NOMO-1 treated with dmso at 0.1 percent for 144 hours (cell line): ENCODE data around the gene SLC66A1.

Experiments used
- DNase-seq: peaks from one replicate; lab custom pipeline; 2025; ENCODE audit not compliant: unreplicated experiment; lab: John Stamatoyannopoulos, UW

The SLC66A1 gene

DNA sequence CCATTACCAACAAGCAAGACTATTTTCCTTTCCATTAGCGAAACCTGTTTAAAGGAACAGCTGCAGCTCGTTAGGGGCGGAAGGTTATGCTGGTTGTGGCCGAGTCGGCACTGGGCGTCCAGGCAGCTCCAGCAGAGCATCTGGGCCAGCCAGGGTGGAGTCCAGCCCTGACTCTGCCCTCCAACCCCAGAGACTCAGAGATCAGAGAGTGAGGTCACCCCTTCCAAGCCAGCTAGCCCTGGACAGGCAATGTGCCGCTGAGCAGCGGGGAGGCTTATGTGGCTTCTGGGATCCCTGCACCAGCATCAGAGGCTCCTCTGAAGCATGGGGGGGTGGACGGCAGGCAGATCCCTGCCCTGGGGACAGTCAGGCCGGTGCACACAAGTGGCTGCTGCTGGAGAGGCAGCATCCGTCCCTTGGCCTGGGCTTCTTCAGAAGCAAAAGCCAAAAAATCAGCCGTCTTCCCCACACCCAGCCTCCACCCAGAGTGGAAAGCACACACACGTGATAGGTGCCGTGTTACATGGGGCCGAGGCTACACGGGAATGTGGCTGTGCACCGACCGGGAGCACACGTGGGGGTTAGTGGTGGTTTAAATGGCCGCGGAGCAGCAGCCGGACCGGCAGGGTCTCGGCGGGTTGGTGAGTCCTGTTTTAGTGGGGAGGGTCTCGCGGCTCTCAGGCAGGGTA, 30.1 kb downstream of the SLC66A1 start:
- DNase-seq: no peak

DNA sequence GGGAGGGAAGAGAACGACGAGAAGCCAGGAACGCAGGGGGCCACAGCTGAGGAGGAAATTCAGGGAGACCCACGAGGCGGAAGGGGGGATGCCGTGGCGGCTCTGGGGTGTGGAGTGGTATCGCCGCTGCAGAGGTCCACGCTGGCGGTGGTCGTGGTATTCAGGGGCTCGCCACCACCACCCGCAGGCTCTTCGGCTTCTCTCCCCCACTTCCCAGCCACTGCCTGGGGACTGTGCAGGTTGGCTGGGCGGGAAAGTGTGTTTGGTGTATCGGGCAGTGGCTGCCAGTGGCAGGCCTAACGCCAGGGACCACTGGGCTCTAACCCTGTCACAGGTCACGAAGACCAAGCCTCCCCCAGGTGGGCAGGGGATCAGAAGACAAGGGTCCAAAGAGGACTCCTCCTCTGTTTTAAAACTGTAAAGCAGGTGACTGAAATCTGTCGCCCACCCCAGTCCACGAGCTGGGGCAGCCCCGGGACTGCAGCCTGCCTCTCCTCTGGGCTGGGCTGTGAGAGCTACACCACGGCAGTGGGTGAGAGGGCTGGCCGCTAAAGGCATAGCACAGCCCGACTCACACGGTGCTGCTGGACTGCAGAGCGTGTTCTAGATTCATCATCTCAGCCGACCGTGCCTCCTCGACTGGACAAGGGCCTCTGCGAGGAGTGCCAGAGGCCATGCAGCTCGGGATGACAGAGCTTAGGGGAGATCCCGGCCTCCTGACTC, 30.9 kb downstream of the SLC66A1 start:
- DNase-seq: no peak

DNA sequence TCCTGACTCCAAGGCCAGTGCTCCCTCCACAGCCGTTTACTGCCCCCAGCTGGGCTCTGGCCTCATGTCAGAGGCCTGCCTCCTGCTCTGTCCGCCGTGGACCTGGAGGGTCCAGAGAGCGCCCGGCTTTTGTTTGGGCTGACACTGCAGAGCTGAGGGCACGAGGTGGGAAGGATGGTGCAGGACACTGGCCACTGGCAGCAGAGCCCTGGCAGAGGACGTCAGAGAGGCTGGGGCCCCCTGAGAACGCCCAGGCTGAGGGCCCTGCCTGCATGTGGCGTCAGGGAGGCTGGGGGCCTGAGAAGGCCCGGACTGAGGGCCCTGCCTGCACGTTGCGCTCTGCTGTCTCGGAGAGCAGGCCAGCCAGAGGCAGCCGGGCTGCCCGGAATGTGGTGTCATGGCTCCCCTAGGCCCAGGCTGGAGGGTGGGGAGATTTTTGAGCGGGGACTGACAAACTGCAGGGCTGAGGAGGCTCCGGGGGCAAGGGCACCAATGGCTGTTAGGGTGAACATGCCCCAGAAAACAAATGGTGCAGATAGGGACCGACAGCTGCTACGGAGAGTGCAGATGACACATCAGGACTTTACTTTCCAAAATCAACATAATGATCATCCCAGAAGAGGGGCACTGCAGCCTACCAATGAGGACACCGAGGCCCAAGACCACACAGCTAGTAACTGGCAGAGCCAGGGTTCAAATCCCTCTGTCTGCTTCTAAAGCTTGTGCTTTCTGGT, 31.7 kb downstream of the SLC66A1 start:
- no peak for DNase-seq

- no peak for DNase-seq
Measured at GRCh38 chr1:19344372-19344810, 32.3 kb downstream of the SLC66A1 start.

DNA sequence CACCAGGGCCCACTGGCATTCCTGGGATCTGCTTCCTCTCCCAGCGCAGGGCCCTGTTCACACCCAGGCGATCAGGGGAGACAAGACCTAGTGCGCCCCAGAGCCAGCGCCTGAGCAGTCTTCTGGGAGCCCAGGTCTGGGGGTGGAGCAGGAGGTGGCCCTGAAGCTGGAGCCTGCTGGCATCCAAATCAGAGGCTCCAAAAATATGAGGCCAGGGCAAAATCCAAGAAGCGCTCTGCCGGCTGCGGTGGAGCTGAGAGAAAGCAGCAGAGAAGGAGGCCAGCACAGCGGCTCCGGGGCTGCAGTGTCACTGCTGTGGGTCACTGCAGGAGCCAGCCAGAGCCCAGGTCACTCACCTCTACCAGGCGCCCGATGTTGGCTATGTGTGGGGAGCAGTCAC, 32.7 kb downstream of the SLC66A1 start:
- no peak for DNase-seq

DNA sequence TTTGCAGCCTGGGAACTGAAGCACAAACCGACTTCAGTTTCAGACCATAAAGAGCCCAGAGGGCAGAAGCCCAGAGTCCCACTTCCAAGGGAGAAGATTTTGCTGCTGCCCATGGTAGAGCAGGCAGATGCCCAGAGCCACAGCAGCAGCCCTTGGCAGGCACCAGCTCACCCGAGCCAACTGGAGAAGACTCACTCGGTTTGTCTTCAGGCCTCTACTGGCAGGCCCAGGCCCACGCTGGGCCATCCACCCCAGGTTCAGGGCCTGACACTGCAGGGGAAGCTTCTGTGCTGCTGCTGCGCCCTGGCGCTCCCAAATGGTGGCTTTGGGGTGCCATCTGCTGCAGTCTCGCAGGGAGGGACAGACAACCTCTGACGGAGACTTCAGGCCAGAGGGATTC, 33.3 kb downstream of the SLC66A1 start:
- no peak for DNase-seq

DNA sequence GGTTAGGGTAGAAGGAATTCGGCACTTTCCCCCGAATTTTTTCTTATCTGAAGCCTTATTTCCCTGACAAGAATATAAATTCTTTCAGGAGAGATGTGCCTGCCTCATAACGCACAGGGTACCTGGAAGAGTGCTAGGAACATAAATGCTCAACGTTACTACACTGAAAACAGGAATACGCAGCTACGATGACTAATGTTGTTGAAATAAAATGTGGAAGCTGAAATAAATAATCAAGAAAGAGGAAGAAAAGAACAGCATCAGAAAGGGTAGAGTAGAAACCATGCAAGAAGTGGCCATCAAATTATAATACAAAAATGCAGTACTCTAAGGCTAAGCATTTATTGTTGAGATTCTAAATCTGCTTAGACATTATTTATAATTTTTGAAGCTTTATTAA, 33.9 kb downstream of the SLC66A1 start:
- DNase-seq: no peak

GRCh38 chr1:19347533-19348172, 35.5 kb downstream of the SLC66A1 start:
- peak; percentile 37 for DNase-seq

GRCh38 chr1:19348441-19349198, 36.5 kb downstream of the SLC66A1 start:
- DNase-seq: no peak

DNA sequence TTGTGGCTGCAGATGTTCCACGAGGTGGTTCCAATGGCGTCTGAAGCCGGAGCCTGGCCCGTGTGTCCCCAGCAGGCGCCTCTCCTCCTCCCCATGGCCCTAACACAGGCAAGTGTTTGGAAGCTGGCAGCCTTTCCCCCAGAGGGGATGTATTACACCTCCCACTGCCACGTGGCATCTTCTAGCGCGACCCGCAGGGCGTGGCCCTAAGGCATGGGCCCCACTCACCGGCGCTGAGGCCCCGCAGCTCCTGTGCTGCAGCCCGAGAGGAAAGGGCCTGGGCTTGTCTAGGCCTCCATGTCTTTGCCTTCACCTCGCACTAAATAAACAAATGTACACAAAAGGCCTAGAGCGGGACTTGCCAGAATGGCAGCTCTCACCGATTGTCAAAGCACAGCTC, 37.9 kb downstream of the SLC66A1 start:
- no peak for DNase-seq

GRCh38 chr1:19350566-19350965, 38.4 kb downstream of the SLC66A1 start:
- DNase-seq: no peak

DNA sequence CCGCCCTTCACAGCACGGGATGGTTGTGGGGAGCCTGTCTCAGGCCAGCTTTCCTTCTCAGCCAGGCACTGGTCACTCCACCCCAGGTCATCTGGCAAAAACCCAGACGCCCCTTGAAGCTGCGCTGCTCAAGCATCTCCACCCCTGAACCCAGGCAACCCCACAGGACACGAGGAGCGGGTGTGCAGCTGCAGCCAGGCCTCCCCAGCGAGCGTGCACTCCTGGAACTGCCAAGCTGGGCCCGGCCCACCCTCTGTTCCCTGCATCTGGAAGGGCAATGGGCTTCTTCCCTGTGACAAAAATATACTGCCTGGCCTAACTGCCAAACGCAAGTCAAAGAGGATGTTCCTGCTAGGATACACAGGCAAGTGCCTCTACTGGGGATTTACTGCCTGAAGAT, 39.7 kb downstream of the SLC66A1 start:
- DNase-seq: no peak

DNA sequence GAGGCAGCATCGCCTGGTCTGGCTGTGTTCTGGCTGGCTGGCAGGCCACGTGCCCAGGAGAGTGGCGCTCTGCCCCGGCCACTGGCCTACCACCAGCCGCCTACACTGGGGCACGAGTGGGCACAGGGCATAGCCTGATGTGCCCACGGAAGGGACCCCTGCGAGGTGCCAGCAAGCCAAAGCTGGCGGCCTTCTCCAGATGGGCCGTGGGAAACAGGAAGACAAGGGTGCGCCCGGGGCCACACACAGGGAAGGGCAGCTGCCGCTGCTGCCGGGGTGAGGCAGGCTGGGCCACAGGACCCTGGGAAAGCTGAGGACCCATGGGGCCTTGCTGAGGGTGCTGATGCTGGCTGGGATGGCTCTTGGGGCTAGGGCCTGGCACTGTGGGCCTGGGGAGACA, 40.7 kb downstream of the SLC66A1 start:
- DNase-seq: no peak

DNA sequence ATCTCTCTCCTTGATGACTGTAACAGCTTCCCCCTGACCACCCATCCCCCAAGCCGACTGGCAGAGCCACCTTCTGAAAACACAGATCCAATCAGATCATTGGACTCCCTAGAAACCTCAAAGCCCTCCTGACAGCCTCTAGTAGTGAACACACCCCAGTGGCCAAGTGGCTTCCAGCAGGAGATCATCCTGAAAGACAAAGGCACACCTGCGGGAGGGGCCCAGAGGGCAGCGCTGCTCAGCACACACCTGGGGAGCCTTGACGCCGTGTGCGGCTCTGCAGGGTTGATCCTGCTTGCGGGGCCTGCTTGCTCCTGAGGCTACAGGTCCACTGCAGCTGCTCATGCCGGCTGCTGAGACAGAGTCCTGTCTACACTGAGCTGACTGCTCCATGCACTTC, 41.5 kb downstream of the SLC66A1 start:
- no peak for DNase-seq

DNA sequence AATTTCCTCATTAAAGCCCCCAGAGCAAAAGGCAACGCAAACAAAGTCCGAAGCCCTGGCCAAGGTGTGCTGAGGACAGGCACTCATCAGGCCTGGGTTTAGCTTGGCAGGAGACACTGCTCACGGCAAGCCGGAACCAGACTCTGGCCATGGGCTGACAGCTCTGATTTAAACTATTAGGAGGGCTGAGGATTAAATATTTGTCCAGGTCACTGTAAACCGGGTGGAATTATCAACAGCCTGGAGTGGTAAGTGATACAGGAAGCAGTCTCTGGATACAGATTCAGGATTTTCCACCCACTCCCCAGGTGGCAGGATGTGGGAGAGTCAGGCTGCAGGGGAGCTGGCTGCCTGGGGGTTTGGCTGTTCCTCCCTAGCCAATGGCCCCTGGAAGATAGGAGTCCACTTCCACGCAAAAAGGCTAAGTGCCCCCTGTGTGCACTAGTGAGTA, 42.4 kb downstream of the SLC66A1 start:
- DNase-seq: no peak

DNA sequence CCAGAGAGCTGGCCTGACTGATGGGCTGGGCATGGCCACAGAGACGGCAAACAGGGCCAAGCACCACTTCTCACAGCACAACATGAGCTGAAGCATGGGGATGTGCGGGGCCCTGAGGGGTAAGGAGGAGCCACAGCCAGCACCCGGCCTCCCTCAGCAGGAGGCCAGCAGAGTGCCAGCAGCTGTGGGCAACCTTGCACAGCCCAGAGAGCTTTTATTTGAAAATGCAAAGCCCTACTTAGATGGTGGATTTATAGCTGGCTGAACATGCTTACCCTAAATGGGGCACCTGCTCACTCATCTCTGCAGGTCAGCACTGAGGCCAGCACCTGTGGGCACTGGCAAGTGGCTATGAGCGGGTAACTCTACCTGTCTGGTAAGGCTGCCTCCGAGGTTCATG, 44.1 kb downstream of the SLC66A1 start:
- DNase-seq: no peak

- DNase-seq: no peak
Measured at GRCh38 chr1:19357299-19357986, 45.3 kb downstream of the SLC66A1 start.

GRCh38 chr1:19358710-19359109, 46.6 kb downstream of the SLC66A1 start:
- no peak for DNase-seq

GRCh38 chr1:19359357-19359756, 47.2 kb downstream of the SLC66A1 start:
- DNase-seq: no peak

- DNase-seq: no peak
Measured at GRCh38 chr1:19360016-19360415, 47.9 kb downstream of the SLC66A1 start.
